ENCODE data around the gene FAM120A.
A peak's percentile ranks its signal among the peaks of the same experiment; 100 is the strongest.

The FAM120A gene

GRCh38 chr9:93520523-93520922 is 69.0 kb downstream of the FAM120A start:
- peak; percentile 18 for TF ChIP-seq CTCF (IDR thresholded peaks at IDR 0.05; ENCODE audit: control extremely low read depth, extremely low read depth, low read depth, missing control alignments)
- ChIA-PET POLR2A (no interaction called here), CTCF (no interaction called here)

GRCh38 chr9:93522736-93523135 is 71.3 kb downstream of the FAM120A start:
- CTCF ChIA-PET, result interaction anchor here (1.5 kb wide), 1 partner anchor 10 kb away, joined by 4 read pairs; no protein-coding TSS in a partner anchor
- no peak for DNase-seq (ENCODE audit: extremely low spot score)
- no peak for TF ChIP-seq CTCF (IDR thresholded peaks at IDR 0.05; ENCODE audit: control extremely low read depth, extremely low read depth, low read depth, missing control alignments)
- POLR2A ChIA-PET, result no interaction called here

More at GRCh38 chr9:93520523-93520922, 69.0 kb downstream of the FAM120A start:
- no peak for DNase-seq (ENCODE audit: extremely low spot score)

- no peak for DNase-seq (ENCODE audit: extremely low spot score)
- ChIA-PET POLR2A (no interaction called here), CTCF (interaction anchor here (0.9 to 1.5 kb wide), 3 partner anchors 9 to 42 kb away, joined by 3 to 4 read pairs (median 4); no protein-coding TSS in a partner anchor)
- TF ChIP-seq CTCF (IDR thresholded peaks at IDR 0.05; ENCODE audit: control extremely low read depth, extremely low read depth, low read depth, missing control alignments), result no peak
Measured at GRCh38 chr9:93523518-93524144, 72.1 kb downstream of the FAM120A start.

- CTCF ChIA-PET, result no interaction called here
Measured at GRCh38 chr9:93525476-93525875, 74.0 kb downstream of the FAM120A start.

GRCh38 chr9:93531374-93531773 is 79.9 kb downstream of the FAM120A start:
- DNase-seq (ENCODE audit: extremely low spot score), result no peak
- TF ChIP-seq CTCF (IDR thresholded peaks at IDR 0.05; ENCODE audit: control extremely low read depth, extremely low read depth, low read depth, missing control alignments), result no peak
- ChIA-PET POLR2A (no interaction called here), CTCF (interaction anchor here (1.2 kb wide), 1 partner anchor 35 kb away, joined by 4 read pairs; no protein-coding TSS in a partner anchor)

More at GRCh38 chr9:93525476-93525875, 74.0 kb downstream of the FAM120A start:
- no peak for DNase-seq (ENCODE audit: extremely low spot score)
- no peak for TF ChIP-seq CTCF (IDR thresholded peaks at IDR 0.05; ENCODE audit: control extremely low read depth, extremely low read depth, low read depth, missing control alignments)
- POLR2A ChIA-PET, result no interaction called here

GRCh38 chr9:93532141-93532540 is 80.7 kb downstream of the FAM120A start:
- POLR2A ChIA-PET, result no interaction called here
- CTCF ChIA-PET, result interaction anchor here (1.5 kb wide), 1 partner anchor 9 kb away, joined by 4 read pairs; no protein-coding TSS in a partner anchor
- no peak for TF ChIP-seq CTCF (IDR thresholded peaks at IDR 0.05; ENCODE audit: control extremely low read depth, extremely low read depth, low read depth, missing control alignments)
- no peak for DNase-seq (ENCODE audit: extremely low spot score)

All from GM10248 (cell line).